ENCODE measurements around the gene RARRES2.

RARRES2 gene

GRCh38 chr7:150307904-150308303, 33.5 kb downstream of the RARRES2 start:
- TF ChIP-seq FOXM1 (IDR thresholded peaks at IDR 0.05; ENCODE audit: borderline replicate concordance, low read depth) (no peak), EP300 (IDR thresholded peaks at IDR 0.05; ENCODE audit: borderline replicate concordance) (no peak), TCF12 (IDR thresholded peaks at IDR 0.05; ENCODE audit: low read depth) (no peak), USF1 (IDR thresholded peaks at IDR 0.05) (no peak), CEBPB (IDR thresholded peaks at IDR 0.05) (no peak), TEAD4 (IDR thresholded peaks at IDR 0.05) (no peak), YY1 (IDR thresholded peaks at IDR 0.05; ENCODE audit: low read depth) (no peak), MAX (IDR thresholded peaks at IDR 0.05) (no peak), TAF1 (IDR thresholded peaks at IDR 0.05; ENCODE audit: low read depth) (no peak), ZBTB7A (IDR thresholded peaks at IDR 0.05; ENCODE audit: low read depth) (no peak), CREB1 (IDR thresholded peaks at IDR 0.05; ENCODE audit: low read depth) (no peak), NFIC (IDR thresholded peaks at IDR 0.05) (no peak), REST (IDR thresholded peaks at IDR 0.05; ENCODE audit: low read depth) (no peak), RAD21 (IDR thresholded peaks at IDR 0.05; ENCODE audit: low read depth) (no peak), EGR1 (IDR thresholded peaks at IDR 0.05) (no peak)

GRCh38 chr7:150307129-150307528, 34.3 kb downstream of the RARRES2 start:
- TF ChIP-seq USF1 (IDR thresholded peaks at IDR 0.05): no peak
- no peak for TF ChIP-seq CEBPB (IDR thresholded peaks at IDR 0.05)
- no peak for TF ChIP-seq RAD21 (IDR thresholded peaks at IDR 0.05; ENCODE audit: low read depth)
- no peak for TF ChIP-seq YY1 (IDR thresholded peaks at IDR 0.05; ENCODE audit: low read depth)
- no peak for TF ChIP-seq REST (IDR thresholded peaks at IDR 0.05; ENCODE audit: low read depth)
- TF ChIP-seq EP300 (IDR thresholded peaks at IDR 0.05; ENCODE audit: borderline replicate concordance): no peak
- TF ChIP-seq TCF12 (IDR thresholded peaks at IDR 0.05; ENCODE audit: low read depth): no peak
- no peak for TF ChIP-seq EGR1 (IDR thresholded peaks at IDR 0.05)
- no peak for TF ChIP-seq CREB1 (IDR thresholded peaks at IDR 0.05; ENCODE audit: low read depth)

Data from Ishikawa (cell line).